Fibroblast of skin of right biceps (primary cell): ENCODE data around the gene MAGI2.
A peak's percentile ranks its signal among the peaks of the same experiment; 100 is the strongest.

ENCODE experiments used
- DNase-seq: peaks from one replicate; pipeline ENCODE4 v3.0.0-alpha.2; 2013

Gene MAGI2

GRCh38 chr7:78043159-78043558 is 1410.3 kb downstream of the MAGI2 start:
- no peak for DNase-seq

GRCh38 chr7:78041423-78041822 is 1412.0 kb downstream of the MAGI2 start:
- DNase-seq: no peak

- peak; percentile 5 for DNase-seq
Observed at GRCh38 chr7:78039790-78040776, 1413.4 kb downstream of the MAGI2 start.

- DNase-seq: no peak
Observed at GRCh38 chr7:78038465-78039080, 1414.9 kb downstream of the MAGI2 start.

GRCh38 chr7:78037603-78038002 is 1415.9 kb downstream of the MAGI2 start:
- no peak for DNase-seq

GRCh38 chr7:78033410-78033809 is 1420.1 kb downstream of the MAGI2 start:
- DNase-seq: no peak

GRCh38 chr7:78026492-78026891 is 1427.0 kb downstream of the MAGI2 start:
- DNase-seq: no peak

GRCh38 chr7:78024591-78024990 is 1428.9 kb downstream of the MAGI2 start:
- DNase-seq: no peak

GRCh38 chr7:78023191-78023590 is 1430.3 kb downstream of the MAGI2 start:
- DNase-seq: no peak

GRCh38 chr7:78022165-78022564 is 1431.3 kb downstream of the MAGI2 start:
- DNase-seq: no peak

GRCh38 chr7:78020874-78021249 is 1432.6 kb downstream of the MAGI2 start:
- DNase-seq: peak; percentile 2

GRCh38 chr7:78020136-78020873 is 1433.2 kb downstream of the MAGI2 start:
- peak; percentile 86 for DNase-seq

GRCh38 chr7:78019447-78020135 is 1433.9 kb downstream of the MAGI2 start:
- peak; percentile 90 for DNase-seq

GRCh38 chr7:78018641-78019446 is 1434.6 kb downstream of the MAGI2 start:
- DNase-seq: peak; percentile 54

GRCh38 chr7:78017591-78018100 is 1435.8 kb downstream of the MAGI2 start:
- DNase-seq: no peak

- no peak for DNase-seq
Observed at GRCh38 chr7:78015574-78016260, 1437.8 kb downstream of the MAGI2 start.

- no peak for DNase-seq
Observed at GRCh38 chr7:78014401-78014800, 1439.1 kb downstream of the MAGI2 start.

GRCh38 chr7:78013386-78013785 is 1440.1 kb downstream of the MAGI2 start:
- DNase-seq: no peak

GRCh38 chr7:78011642-78012041 is 1441.8 kb downstream of the MAGI2 start:
- DNase-seq: no peak

- DNase-seq: no peak
Observed at GRCh38 chr7:78007231-78007630, 1446.2 kb downstream of the MAGI2 start.
